Natural killer cell (primary cell): Measurements from ENCODE around the gene IQCK. TPM values are rescaled to one million over a fixed set of nuclear protein-coding genes. Genes with fewer than 3 reads are reported as not detected.

ENCODE experiments used
- ATAC-seq, 3 donors: fragments of 150-1000 bp in 2 of 3; fragments of 200-7000 bp in 1 of 3; cut with Tn5 transposase; 1 replicate in 1 of 3; 2 replicates in 2 of 3; pipeline ENCODE4 v1.10.0; 2021; ENCODE audit warnings: mild to moderate bottlenecking in 2 of 3, moderate library complexity in 2 of 3
- DNase-seq, 2 donors: peaks; one replicate each; pipeline versions ENCODE4 v3.0.0 to v3.0.0-alpha.2; 2013 to 2021; ENCODE audit warnings: mixed read lengths in 1 of 2
- H3K27ac ChIP-seq: one replicate; pipeline ENCODE4 v1.5.1; 2013; ENCODE audit warnings: mild to moderate bottlenecking, low read length
- H3K27me3 ChIP-seq: one replicate; pipeline ENCODE4 v1.6.1; 2013; ENCODE audit warnings: low read length; ENCODE audit not compliant: control insufficient read depth, insufficient read depth
- H3K36me3 ChIP-seq: one replicate; pipeline ENCODE4 v1.6.1; 2013; ENCODE audit warnings: low read length; ENCODE audit not compliant: control insufficient read depth, insufficient read depth
- H3K4me1 ChIP-seq: one replicate; pipeline ENCODE4 v1.6.1; 2013; ENCODE audit warnings: low read length; ENCODE audit not compliant: control insufficient read depth, insufficient read depth
- H3K4me3 ChIP-seq: one replicate; pipeline ENCODE4 v1.5.1; 2013; ENCODE audit warnings: low read length
- H3K9me3 ChIP-seq: one replicate; pipeline ENCODE4 v1.6.1; 2013; ENCODE audit warnings: low read length; ENCODE audit not compliant: control insufficient read depth, insufficient read depth
- H3K27ac Mint-ChIP-seq, 2 donors: one replicate each; pipeline ENCODE4 v1.8.0; 2022; ENCODE audit warnings: mild to moderate bottlenecking in 2 of 2, mixed read lengths in 2 of 2, moderate library complexity in 1 of 2
- H3K27me3 Mint-ChIP-seq, 2 donors: one replicate each; pipeline ENCODE4 v1.8.0; 2022; ENCODE audit warnings: low read depth in 2 of 2, mixed read lengths in 2 of 2
- H3K36me3 Mint-ChIP-seq: one replicate; pipeline ENCODE4 v1.8.0; 2022; ENCODE audit warnings: mixed read lengths
- H3K4me1 Mint-ChIP-seq, 2 donors: one replicate each; pipeline ENCODE4 v1.8.0; 2022; ENCODE audit warnings: mixed read lengths in 2 of 2
- H3K4me3 Mint-ChIP-seq: one replicate; pipeline ENCODE4 v1.8.0; 2022; ENCODE audit warnings: mild to moderate bottlenecking, moderate library complexity, mixed read lengths
- H3K9me3 Mint-ChIP-seq, 2 donors: one replicate each; pipeline ENCODE4 v1.8.0; 2022; ENCODE audit warnings: mixed read lengths in 2 of 2
- WGBS: methylation state at CpG from one replicate; pipeline ENCODE4 v1.1.7; 2013; ENCODE audit warnings: missing lambda C conversion rate; ENCODE audit not compliant: insufficient coverage; 5-methylcytosine and 5-hydroxymethylcytosine counted together
- intact Hi-C: fragments of 100-400 bp; cut with micrococcal nuclease; formaldehyde crosslinking; loops from one replicate; pipeline ENCODE4 v1.14.2; 2022
- total RNA-seq, 4 donors: library from RNA; stranded (reverse); fragments of 120-200 nt in 1 of 4; gene quantifications; one replicate each; pipeline versions ENCODE4 v1.2.3 to v1.2.4, GENCODE V29; 2013 to 2022
- TF ChIP-seq, protein P1 (sequence below): fragments of 200-600 bp; IDR thresholded peaks from one replicate; pipeline ENCODE4 v1.8.0; 2022; ENCODE audit warnings: antibody characterized with exemption

Gene IQCK
- total RNA-seq, 3 donors from 2014 or later (not counting 1 experiment from before 2014, with no cell fraction given) = 0.38 to 1.8 (median 0.68) TPM

DNA sequence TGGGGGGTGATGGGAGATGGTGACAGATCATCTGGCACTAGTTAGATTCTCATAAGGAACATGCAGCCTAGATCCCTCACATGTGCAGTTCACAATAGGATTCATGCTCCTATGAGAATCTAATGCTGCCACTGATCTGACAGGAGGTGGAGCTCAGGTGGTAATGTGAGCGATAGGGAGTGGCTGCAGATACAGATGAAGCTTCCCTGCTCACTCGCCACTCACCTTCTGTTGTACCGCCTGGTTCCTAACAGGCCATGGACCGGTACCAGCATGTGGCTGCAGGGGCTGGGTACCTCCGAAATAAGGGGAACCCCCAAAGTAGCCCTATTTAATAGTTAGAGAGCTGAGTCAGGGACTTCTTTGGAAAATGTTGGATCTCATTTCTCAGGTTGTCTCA, 106.1 kb downstream of the IQCK start:
- ATAC-seq = no peak
- H3K4me3 Mint-ChIP-seq = no peak overlapping the region

DNA sequence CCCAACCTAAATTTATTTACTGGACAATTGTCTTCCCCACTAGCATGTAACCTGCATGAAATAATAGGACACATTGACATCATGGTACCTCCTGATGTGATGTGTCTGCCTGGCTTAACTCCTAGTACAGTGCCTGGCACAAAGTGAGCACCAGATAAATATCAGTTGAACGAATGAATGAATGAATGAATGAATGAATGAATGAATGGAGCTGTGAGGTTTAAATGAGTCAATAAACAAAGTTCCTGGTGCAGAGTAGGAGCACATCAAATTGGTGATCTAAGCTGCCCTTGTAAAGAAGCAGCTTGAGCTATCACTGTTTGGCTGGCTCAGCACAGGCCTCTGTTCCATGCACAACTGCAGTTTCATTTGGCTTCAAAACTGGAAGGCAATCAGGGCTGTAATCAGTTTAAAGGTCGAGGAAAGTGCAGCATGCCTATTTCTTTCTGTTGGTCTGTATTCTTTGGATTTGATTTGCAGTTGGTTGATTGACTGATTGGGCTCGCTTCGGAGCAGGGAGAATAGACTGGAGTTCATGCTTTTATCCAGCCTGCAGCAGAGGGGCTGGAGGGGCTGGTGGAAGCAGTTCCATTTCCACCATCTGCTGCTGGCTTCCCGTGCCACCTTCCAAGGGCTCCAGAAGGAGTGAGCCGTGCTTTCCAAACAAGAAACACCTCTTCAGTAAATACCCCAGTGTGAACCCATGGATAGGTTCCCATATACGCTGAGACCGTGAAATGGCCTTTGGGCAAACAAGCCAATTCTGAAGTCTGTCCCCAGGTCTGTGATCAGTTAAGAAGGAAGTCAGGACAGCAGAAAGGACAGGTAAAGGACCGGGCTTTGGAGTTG, 112.0 kb downstream of the IQCK start:
- no peak overlapping the region for H3K27ac Mint-ChIP-seq
- intact Hi-C loops = no loop called here
- DNase-seq (no peak), ATAC-seq (no peak)
- Histone ChIP-seq H3K4me1 (no peaks in the 10 kb centered on the region), H3K27ac (no peak overlapping the region), H3K4me3 (no peak overlapping the region), H3K36me3 (no peaks in the 10 kb centered on the region), H3K9me3 (no peaks in the 10 kb centered on the region), H3K27me3 (no peaks in the 10 kb centered on the region)
- H3K9me3 Mint-ChIP-seq = no peaks in the 10 kb centered on the region
- TF ChIP-seq, protein P1, sequence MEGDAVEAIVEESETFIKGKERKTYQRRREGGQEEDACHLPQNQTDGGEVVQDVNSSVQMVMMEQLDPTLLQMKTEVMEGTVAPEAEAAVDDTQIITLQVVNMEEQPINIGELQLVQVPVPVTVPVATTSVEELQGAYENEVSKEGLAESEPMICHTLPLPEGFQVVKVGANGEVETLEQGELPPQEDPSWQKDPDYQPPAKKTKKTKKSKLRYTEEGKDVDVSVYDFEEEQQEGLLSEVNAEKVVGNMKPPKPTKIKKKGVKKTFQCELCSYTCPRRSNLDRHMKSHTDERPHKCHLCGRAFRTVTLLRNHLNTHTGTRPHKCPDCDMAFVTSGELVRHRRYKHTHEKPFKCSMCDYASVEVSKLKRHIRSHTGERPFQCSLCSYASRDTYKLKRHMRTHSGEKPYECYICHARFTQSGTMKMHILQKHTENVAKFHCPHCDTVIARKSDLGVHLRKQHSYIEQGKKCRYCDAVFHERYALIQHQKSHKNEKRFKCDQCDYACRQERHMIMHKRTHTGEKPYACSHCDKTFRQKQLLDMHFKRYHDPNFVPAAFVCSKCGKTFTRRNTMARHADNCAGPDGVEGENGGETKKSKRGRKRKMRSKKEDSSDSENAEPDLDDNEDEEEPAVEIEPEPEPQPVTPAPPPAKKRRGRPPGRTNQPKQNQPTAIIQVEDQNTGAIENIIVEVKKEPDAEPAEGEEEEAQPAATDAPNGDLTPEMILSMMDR = no peak
- no peaks in the 10 kb centered on the region for H3K36me3 Mint-ChIP-seq
- WGBS = 88% methylated on average over 9 of the region's 9 CpGs
- no peak overlapping the region for H3K4me3 Mint-ChIP-seq
- no peaks in the 10 kb centered on the region for H3K27me3 Mint-ChIP-seq
- no peaks in the 10 kb centered on the region for H3K4me1 Mint-ChIP-seq

More for the DNA sequence above, 106.1 kb downstream of the IQCK start:
- H3K9me3 ChIP-seq = no peaks in the 10 kb centered on the region
- no peak overlapping the region for H3K27ac ChIP-seq
- H3K4me1 Mint-ChIP-seq = no peaks in the 10 kb centered on the region
- no peaks in the 10 kb centered on the region for H3K36me3 ChIP-seq
- H3K36me3 Mint-ChIP-seq = no peaks in the 10 kb centered on the region
- no peaks in the 10 kb centered on the region for H3K4me1 ChIP-seq
- no peak for DNase-seq
- 91% methylated on average over 5 of the region's 5 CpGs for WGBS
- intact Hi-C loops = no loop called here
- H3K9me3 Mint-ChIP-seq = no peaks in the 10 kb centered on the region
- no peaks in the 10 kb centered on the region for H3K27me3 ChIP-seq
- TF ChIP-seq, protein P1 = no peak
- no peaks in the 10 kb centered on the region for H3K27me3 Mint-ChIP-seq
- H3K4me3 ChIP-seq = no peak overlapping the region
- no peak overlapping the region for H3K27ac Mint-ChIP-seq

DNA sequence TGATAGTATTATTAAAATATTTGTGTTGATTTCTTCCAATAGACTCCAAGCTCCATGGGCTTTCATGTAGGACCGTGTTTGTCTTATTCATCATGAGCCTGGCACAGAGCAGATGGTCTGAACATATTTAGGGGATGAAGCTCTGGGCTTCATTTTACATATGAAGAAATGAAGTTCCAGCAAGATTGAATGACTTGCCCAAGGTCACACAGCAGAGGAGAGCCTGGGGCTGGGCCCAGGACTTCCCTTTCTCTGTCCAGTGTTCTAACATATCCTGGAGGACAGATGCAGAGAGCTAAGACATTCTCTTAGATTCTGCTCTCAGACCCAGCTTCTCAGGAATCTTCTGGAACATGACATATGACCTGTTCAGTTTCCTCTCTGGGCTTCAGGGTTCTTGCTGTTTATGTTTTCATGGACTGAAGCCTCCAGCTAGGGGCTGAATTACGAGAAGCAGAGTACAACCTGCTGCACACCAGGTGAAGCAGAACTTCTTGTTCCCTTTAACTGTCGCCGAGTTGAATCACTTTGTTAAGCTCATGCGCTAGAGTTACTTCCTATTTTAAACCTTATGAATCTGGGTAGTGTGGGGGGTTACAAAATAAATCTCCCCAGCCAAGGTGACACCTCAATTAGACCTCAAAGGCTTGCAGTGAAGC, 113.0 kb downstream of the IQCK start:
- Mint-ChIP-seq H3K4me1 (no peaks in the 10 kb centered on the region), H3K4me3 (no peak overlapping the region), H3K9me3 (no peaks in the 10 kb centered on the region), H3K27ac (no peak overlapping the region), H3K36me3 (no peaks in the 10 kb centered on the region), H3K27me3 (no peaks in the 10 kb centered on the region)
- TF ChIP-seq, protein P1 = no peak
- Histone ChIP-seq H3K9me3 (no peaks in the 10 kb centered on the region), H3K4me1 (no peaks in the 10 kb centered on the region), H3K36me3 (no peaks in the 10 kb centered on the region), H3K27ac (no peak overlapping the region), H3K27me3 (no peaks in the 10 kb centered on the region), H3K4me3 (no peak overlapping the region)
- WGBS = 24% methylated on average over 4 of the region's 5 CpGs
- DNase-seq (no peak), ATAC-seq (no peak)
- intact Hi-C loops = no loop called here
